HCT116 (cell line): ENCODE data around the gene KNCN. TPM values are rescaled to one million over a fixed set of nuclear protein-coding genes. Genes with fewer than 3 reads are reported as not detected.

ENCODE experiments used
- ATAC-seq: fragments of 200-7000 bp; cut with Tn5 transposase; 2 replicates; pipeline ENCODE4 v1.9.1; 2020; ENCODE audit warnings: mild to moderate bottlenecking, moderate library complexity
- BruUV-seq: library from RNA; stranded (reverse); fragments of 400-500 nt; replicated peaks from 2 replicates; lab custom pipeline; 2021; lab: Mats Ljungman, UMichigan
- CTCF ChIA-PET: fragments of 300-600 bp; sonication (Branson Sonifier 250); formaldehyde crosslinking; loops from one replicate; lab custom pipeline; 2021; ENCODE audit warnings: antibody characterized with exemption; lab: Charles Lee
- POLR2A ChIA-PET: fragments of 300-600, 350-600 bp; sonication (Branson Sonifier 250); formaldehyde crosslinking; loops from one replicate; lab custom pipeline; 2021; ENCODE audit warnings: antibody characterized with exemption; lab: Charles Lee
- RAD21 ChIA-PET, 2 experiments: fragments of 300-600 bp; sonication (Branson Sonifier 250); formaldehyde crosslinking; loops; one replicate each; lab custom pipeline; 2023; ENCODE audit warnings: low total read pairs in 2 of 2; ENCODE audit not compliant: uncharacterized antibody in 2 of 2, unreplicated experiment in 2 of 2, low non-redundant PET in 1 of 2; lab: Charles Lee
- DNase-seq: peaks from one replicate; pipeline ENCODE4 v3.0.0-alpha.2; 2010; ENCODE audit warnings: low read depth, low spot score
- H2AFZ ChIP-seq: fragments of 200-600 bp; shearing (Covaris generic), sonication (generic); 2 replicates; pipeline ENCODE4 v1.6.1; 2017; ENCODE audit warnings: low read depth, mixed run types, mixed read lengths, antibody characterized with exemption, low read length; ENCODE audit not compliant: poor library complexity, severe bottlenecking
- H3K27ac ChIP-seq: 2 replicates; pipeline ENCODE4 v1.5.1; 2012; ENCODE audit warnings: low read depth, low read length
- H3K27me3 ChIP-seq: fragments of 200-600 bp; sonication (generic); 2 replicates; pipeline ENCODE4 v1.6.1; 2016; ENCODE audit warnings: mixed run types, low read length, mixed read lengths; ENCODE audit not compliant: insufficient read depth
- H3K36me3 ChIP-seq, 2 experiments: fragments of 200-500 bp in 1 of 2; fragments of 200-600 bp in 1 of 2; sonication (Bioruptor generic) in 1 of 2; sonication (generic) in 1 of 2; 2 replicates each; pipeline versions ENCODE4 v1.5.1 to v1.6.1; 2014 to 2016; ENCODE audit warnings: low read length in 2 of 2, inconsistent platforms in 1 of 2, mixed read lengths in 1 of 2, mixed run types in 1 of 2; ENCODE audit not compliant: insufficient read depth in 2 of 2, control insufficient read depth in 1 of 2
- H3K4me1 ChIP-seq, 2 experiments: fragments of 200-600 bp in 1 of 2; sonication (generic) in 1 of 2; 2 replicates each; pipeline versions ENCODE4 v1.5.1 to v1.6.1; 2012 to 2017; ENCODE audit warnings: low read length in 2 of 2, inconsistent platforms in 1 of 2, mild to moderate bottlenecking in 1 of 2, mixed read lengths in 1 of 2, mixed run types in 1 of 2, moderate library complexity in 1 of 2; ENCODE audit not compliant: insufficient read depth in 2 of 2, control insufficient read depth in 1 of 2
- H3K4me2 ChIP-seq: fragments of 200-600 bp; sonication (generic); 2 replicates; pipeline ENCODE4 v1.6.1; 2017; ENCODE audit warnings: mixed run types, low read length, mixed read lengths
- H3K4me3 ChIP-seq, 2 experiments: fragments of 200-600 bp in 1 of 2; sonication (generic) in 1 of 2; replicated peaks in 1 of 2; 2 replicates each; pipeline ENCODE4 v1.5.1; 2011 to 2016; ENCODE audit warnings: low read length in 2 of 2, control low read depth in 1 of 2, low read depth in 1 of 2, mild to moderate bottlenecking in 1 of 2, mixed read lengths in 1 of 2, mixed run types in 1 of 2
- H3K79me2 ChIP-seq: fragments of 200-600 bp; sonication (generic); 2 replicates; pipeline ENCODE4 v1.6.1; 2017; ENCODE audit warnings: mild to moderate bottlenecking, mixed run types, low read length, moderate library complexity, mixed read lengths; ENCODE audit not compliant: insufficient read depth
- H3K9ac ChIP-seq: fragments of 200-600 bp; sonication (generic); 2 replicates; pipeline ENCODE4 v1.6.1; 2016; ENCODE audit warnings: low read length, mixed read lengths
- H3K9me2 ChIP-seq: fragments of 200-600 bp; sonication (generic), shearing (Covaris generic); 2 replicates; pipeline ENCODE4 v1.6.1; 2017; ENCODE audit warnings: mixed run types, mild to moderate bottlenecking, moderate library complexity; ENCODE audit not compliant: insufficient read depth
- H3K9me3 ChIP-seq, 2 experiments: fragments of 200-500 bp in 1 of 2; fragments of 200-600 bp in 1 of 2; sonication (Bioruptor generic) in 1 of 2; sonication (generic) in 1 of 2; 2 replicates each; pipeline ENCODE4 v1.6.1; 2014 to 2017; ENCODE audit warnings: low read length in 2 of 2, mixed read lengths in 2 of 2, inconsistent platforms in 1 of 2, low read depth in 1 of 2, mild to moderate bottlenecking in 1 of 2, mixed run types in 1 of 2, moderate library complexity in 1 of 2; ENCODE audit not compliant: control insufficient read depth in 1 of 2, insufficient read depth in 1 of 2
- H4K20me1 ChIP-seq: fragments of 200-600 bp; sonication (generic), shearing (Covaris generic); 2 replicates; pipeline ENCODE4 v1.6.1; 2017; ENCODE audit warnings: mixed run types, mild to moderate bottlenecking, moderate library complexity; ENCODE audit not compliant: insufficient read depth
- EGR1 ChIP-seq: IDR thresholded peaks from 2 replicates; pipeline ENCODE4 v1.6.1; 2012; ENCODE audit warnings: low read depth
- ELF1 ChIP-seq: IDR thresholded peaks from 2 replicates; pipeline ENCODE4 v1.6.1; 2012; ENCODE audit warnings: low read depth, borderline replicate concordance
- EZH2phosphoT487 ChIP-seq: fragments of 200-600 bp; IDR thresholded peaks from 2 replicates; pipeline ENCODE4 v1.6.1; 2018; ENCODE audit warnings: antibody characterized with exemption, borderline replicate concordance
- RAD21 ChIP-seq: IDR thresholded peaks from 2 replicates; pipeline ENCODE4 v1.6.1; 2012; ENCODE audit warnings: low read depth, mild to moderate bottlenecking
- REST ChIP-seq: IDR thresholded peaks from 2 replicates; pipeline ENCODE4 v1.6.1; 2012; ENCODE audit warnings: low read depth
- SIN3A ChIP-seq: IDR thresholded peaks from 2 replicates; pipeline ENCODE4 v1.6.1; 2012; ENCODE audit warnings: low read depth
- SP1 ChIP-seq: IDR thresholded peaks from 2 replicates; pipeline ENCODE4 v1.6.1; 2012; ENCODE audit warnings: low read depth
- TCF7L2 ChIP-seq: IDR thresholded peaks from 2 replicates; pipeline ENCODE4 v1.7.0; 2011; ENCODE audit warnings: borderline replicate concordance, inconsistent platforms; ENCODE audit not compliant: insufficient read depth, insufficient read length; ENCODE audit errors: extremely low read depth
- YY1 ChIP-seq: IDR thresholded peaks from 2 replicates; pipeline ENCODE4 v1.6.1; 2011; ENCODE audit warnings: low read length, low read depth, moderate library complexity, mild to moderate bottlenecking; ENCODE audit not compliant: insufficient replicate concordance; ENCODE audit errors: extremely low read depth
- ZBTB33 ChIP-seq: IDR thresholded peaks from 2 replicates; pipeline ENCODE4 v1.6.1; 2011; ENCODE audit warnings: mild to moderate bottlenecking, low read length, moderate library complexity; ENCODE audit not compliant: insufficient replicate concordance; ENCODE audit errors: extremely low read depth
- ZFX ChIP-seq: fragments of 450-650 bp; IDR thresholded peaks from 2 replicates; pipeline ENCODE4 v1.6.1; 2017
- intact Hi-C: fragments of 100-400 bp; cut with micrococcal nuclease; formaldehyde crosslinking; loops from 2 replicates; pipeline ENCODE4 v1.10.0; 2022
- total RNA-seq: library from RNA; stranded (reverse); gene quantifications from one replicate; pipeline ENCODE4 v1.2.1, GENCODE V29; 2021; ENCODE audit not compliant: unreplicated experiment

Gene KNCN
- total RNA-seq, 1 experiment from 2014 or later = not detected

GRCh38 chr1:46537651-46538050 is 13.8 kb downstream of the KNCN start:
- no peak overlapping the region for H3K4me2 ChIP-seq
- H3K4me3 ChIP-seq = no peak overlapping the region
- no peak for DNase-seq
- ATAC-seq = no peak
- 0 out of 2 replicates have a peak, but pooled peaks cover 3% of the 10 kb centered on the region for H3K27me3 ChIP-seq
- TF ChIP-seq YY1 = no peak
- TF ChIP-seq EZH2phosphoT487 = no peak
- TF ChIP-seq RAD21 = no peak
- TF ChIP-seq ZBTB33 = no peak
- no peak for TF ChIP-seq EGR1
- TF ChIP-seq ZFX = no peak
- TF ChIP-seq SIN3A = no peak
- TF ChIP-seq ELF1 = no peak
- TF ChIP-seq SP1 = no peak
- no peak for TF ChIP-seq TCF7L2
- TF ChIP-seq REST = no peak
- no peak overlapping the region for H2AFZ ChIP-seq
- no peaks in the 10 kb centered on the region for H4K20me1 ChIP-seq
- H3K36me3 ChIP-seq = no peaks in the 10 kb centered on the region
- ChIA-PET CTCF (interaction anchor here (3.0 kb wide), 1 partner anchor 10 kb away, joined by 8 read pairs; no protein-coding TSS in a partner anchor), POLR2A (no interaction called here), RAD21 (no interaction called here)
- no peaks in the 10 kb centered on the region for H3K9me3 ChIP-seq
- no peak overlapping the region for H3K27ac ChIP-seq
- H3K9ac ChIP-seq = no peak overlapping the region
- H3K4me1 ChIP-seq = peaks cover 2 to 15% of the 10 kb centered on the region in 2 experiments; a peak in 3 of 4 replicates
- intact Hi-C loops = loop anchor here (5.0 kb wide), 1 partner anchor 190 kb away; no protein-coding TSS in a partner anchor
- no peaks in the 10 kb centered on the region for H3K9me2 ChIP-seq
- H3K79me2 ChIP-seq = no peaks in the 10 kb centered on the region
- BruUV-seq = no TSS peak
